B cell (primary cell): ENCODE data around the gene STRA8. TPM values are rescaled to one million over a fixed set of nuclear protein-coding genes. Genes with fewer than 3 reads are reported as not detected.

Experiments used
- ATAC-seq: fragments of 200-7000 bp; cut with Tn5 transposase; one replicate; pipeline ENCODE4 v1.10.0; 2021; ENCODE audit warnings: low read depth, mild to moderate bottlenecking, moderate number of reproducible peaks, moderate library complexity
- CTCF ChIA-PET: fragments of 350-600 bp; sonication (Branson Sonifier 250); formaldehyde crosslinking; loops from one replicate; lab custom pipeline; 2021; ENCODE audit warnings: antibody characterized with exemption, inconsistent platforms; lab: Charles Lee
- POLR2A ChIA-PET: fragments of 350-600 bp; sonication (Branson Sonifier 250); formaldehyde crosslinking; loops from one replicate; lab custom pipeline; 2021; ENCODE audit warnings: antibody characterized with exemption; lab: Charles Lee
- DNase-seq: peaks from one replicate; pipeline ENCODE4 v3.0.0; 2013
- H2AFZ ChIP-seq: 2 replicates; pipeline ENCODE4 v1.6.1; 2012; ENCODE audit warnings: mild to moderate bottlenecking, low read depth, low read length; ENCODE audit not compliant: insufficient read depth, poor library complexity, severe bottlenecking
- H3K27ac ChIP-seq, 2 donors: 1 replicate in 1 of 2; 2 replicates in 1 of 2; pipeline ENCODE4 v1.5.1; 2012 to 2013; ENCODE audit warnings: low read length in 2 of 2, mild to moderate bottlenecking in 2 of 2, moderate library complexity in 1 of 2
- H3K27me3 ChIP-seq, 4 experiments: fragments of 200-600 bp in 1 of 4; sonication (generic) in 1 of 4; replicated peaks in 1 of 4; 1 replicate in 2 of 4; 2 replicates in 2 of 4; pipeline versions ENCODE4 v1.6.1 to v1.7.0; 2013 to 2016; ENCODE audit warnings: low read length in 3 of 4, mild to moderate bottlenecking in 2 of 4, mixed read lengths in 1 of 4, moderate library complexity in 1 of 4; ENCODE audit not compliant: insufficient read depth in 4 of 4, control insufficient read depth in 3 of 4; ENCODE audit errors: control extremely low read depth in 1 of 4
- H3K36me3 ChIP-seq, 2 experiments: replicated peaks in 1 of 2; 1 replicate in 1 of 2; 2 replicates in 1 of 2; pipeline versions ENCODE4 v1.6.1 to v1.7.1; 2013; ENCODE audit warnings: low read length in 1 of 2; ENCODE audit not compliant: insufficient read depth in 2 of 2, control insufficient read depth in 1 of 2; ENCODE audit errors: control extremely low read depth in 1 of 2, extremely low read depth in 1 of 2
- H3K4me1 ChIP-seq, 2 donors: fragments of 200-600 bp in 1 of 2; sonication (generic) in 1 of 2; 1 replicate in 1 of 2; 2 replicates in 1 of 2; pipeline versions ENCODE4 v1.5.1 to v1.6.1; 2013 to 2017; ENCODE audit warnings: low read length in 2 of 2; ENCODE audit not compliant: control insufficient read depth in 2 of 2, insufficient read depth in 2 of 2
- H3K4me2 ChIP-seq: replicated peaks from 2 replicates; pipeline ENCODE3; 2012; ENCODE audit warnings: mild to moderate bottlenecking, low read depth, low read length; ENCODE audit not compliant: poor library complexity, severe bottlenecking
- H3K4me3 ChIP-seq, 5 experiments: fragments of 200-600 bp in 1 of 5; sonication (generic) in 1 of 5; 1 replicate in 3 of 5; 2 replicates in 2 of 5; pipeline versions ENCODE4 v1.5.1 to v1.7.0; 2011 to 2016; ENCODE audit warnings: low read length in 4 of 5, mild to moderate bottlenecking in 4 of 5, low read depth in 2 of 5, control low read depth in 1 of 5, moderate library complexity in 1 of 5; ENCODE audit not compliant: insufficient read depth in 1 of 5; ENCODE audit errors: control extremely low read depth in 1 of 5, extremely low read depth in 1 of 5
- H3K79me2 ChIP-seq: fragments of 200-600 bp; sonication (generic); one replicate; pipeline ENCODE4 v1.6.0; 2016; ENCODE audit warnings: low read length; ENCODE audit not compliant: control insufficient read depth, insufficient read depth
- H3K9ac ChIP-seq: fragments of 200-600 bp; sonication (generic); 2 replicates; pipeline ENCODE4 v1.6.1; 2017; ENCODE audit warnings: mild to moderate bottlenecking, low read length, moderate library complexity
- H3K9me3 ChIP-seq, 3 donors: one replicate each; pipeline versions ENCODE4 v1.6.1 to v1.7.1; 2013; ENCODE audit warnings: low read length in 2 of 3; ENCODE audit not compliant: control insufficient read depth in 2 of 3, insufficient read depth in 1 of 3; ENCODE audit errors: control extremely low read depth in 1 of 3
- H4K20me1 ChIP-seq: 2 replicates; pipeline ENCODE4 v1.6.0; 2012; ENCODE audit warnings: mild to moderate bottlenecking, low read length; ENCODE audit not compliant: insufficient read depth, control insufficient read depth, poor library complexity, severe bottlenecking
- H3K27ac Mint-ChIP-seq: one replicate; pipeline ENCODE4 v1.8.0; 2021; ENCODE audit warnings: mixed read lengths
- H3K27me3 Mint-ChIP-seq: one replicate; pipeline ENCODE4 v1.8.0; 2021; ENCODE audit warnings: mixed read lengths
- H3K4me1 Mint-ChIP-seq: one replicate; pipeline ENCODE4 v1.8.0; 2021; ENCODE audit warnings: mixed read lengths
- H3K4me3 Mint-ChIP-seq: one replicate; pipeline ENCODE4 v1.8.0; 2021; ENCODE audit warnings: mixed read lengths
- H3K9me3 Mint-ChIP-seq: one replicate; pipeline ENCODE4 v1.8.0; 2022; ENCODE audit warnings: mixed read lengths; ENCODE audit not compliant: insufficient read depth
- EZH2 ChIP-seq: IDR thresholded peaks from 2 replicates; pipeline ENCODE4 v1.6.1; 2012; ENCODE audit warnings: borderline replicate concordance, low read depth, mild to moderate bottlenecking, moderate library complexity, low read length; ENCODE audit not compliant: insufficient read depth, poor library complexity, severe bottlenecking
- WGBS: methylation state at CpG from one replicate; pipeline ENCODE4 v1.1.5; 2013; ENCODE audit warnings: missing lambda C conversion rate; ENCODE audit not compliant: insufficient coverage; 5-methylcytosine and 5-hydroxymethylcytosine counted together
- intact Hi-C: fragments of 100-400 bp; cut with micrococcal nuclease; formaldehyde crosslinking; loops from one replicate; pipeline ENCODE4 v1.10.0; 2022
- polyA plus RNA-seq: library from polyadenylated mRNA; depleted of rRNA; stranded (reverse); fragments of >200 nt; gene quantifications from 2 replicates; pipeline ENCODE4 v1.2.3, GENCODE V29; 2012
- total RNA-seq, 2 donors: library from RNA; stranded (reverse); fragments of 120-200 nt in 1 of 2; gene quantifications; 1 replicate in 1 of 2; 2 replicates in 1 of 2; pipeline versions ENCODE4 v1.2.3 to v1.2.4, GENCODE V29; 2013 to 2022
- TF ChIP-seq, protein P1 (sequence below): fragments of 200-600 bp; IDR thresholded peaks from one replicate; pipeline ENCODE4 v1.8.0; 2022; ENCODE audit warnings: antibody characterized with exemption, mild to moderate bottlenecking

The STRA8 gene
- total and polyA plus RNA-seq, 2 donors (not counting 1 experiment from before 2014, with no cell fraction given) = not detected

DNA sequence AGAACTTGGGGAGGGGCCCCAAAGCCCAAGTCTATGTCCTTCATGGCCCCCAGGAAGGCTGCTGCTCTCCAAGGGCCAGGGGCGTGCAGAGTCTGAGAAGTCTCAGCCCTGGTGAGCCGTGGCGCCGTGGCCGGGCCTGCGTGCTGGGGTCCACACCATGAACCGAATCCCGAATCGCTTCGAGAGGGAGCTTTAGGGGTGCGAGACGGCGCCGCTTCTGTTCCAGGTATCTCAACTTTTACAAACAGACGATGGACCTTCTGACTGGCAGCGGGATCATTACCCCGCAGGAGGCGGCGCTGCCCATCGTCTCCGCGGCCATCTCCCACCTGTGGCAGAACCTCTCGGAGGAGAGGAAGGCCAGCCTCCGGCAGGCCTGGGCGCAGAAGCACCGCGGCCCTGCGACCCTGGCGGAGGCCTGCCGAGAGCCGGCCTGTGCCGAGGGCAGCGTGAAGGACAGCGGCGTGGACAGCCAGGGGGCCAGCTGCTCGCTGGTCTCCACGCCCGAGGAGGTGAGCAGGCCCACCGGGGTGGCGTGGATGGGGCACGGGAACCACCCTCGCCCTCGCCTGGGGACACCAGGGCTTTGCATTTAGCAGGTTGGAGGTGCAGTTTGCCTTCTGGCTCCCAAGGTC is 12.7 kb downstream of the STRA8 start:
- Mint-ChIP-seq H3K9me3 (no peaks in the 10 kb centered on the region), H3K27me3 (peaks cover 15% of the 10 kb centered on the region), H3K27ac (no peak overlapping the region), H3K4me3 (no peak overlapping the region), H3K4me1 (no peaks in the 10 kb centered on the region)
- 96% methylated on average over 43 of the region's 43 CpGs for WGBS
- Histone ChIP-seq H3K79me2 (no peaks in the 10 kb centered on the region), H4K20me1 (no peaks in the 10 kb centered on the region), H3K9me3 (peaks cover 0 to 6% (median 0%) of the 10 kb centered on the region in 3 donors), H3K36me3 (no peaks in the 10 kb centered on the region), H3K4me2 (no peak overlapping the region), H3K4me3 (no peak overlapping the region), H2AFZ (no peak overlapping the region), H3K27me3 (peaks cover 0 to 7% (median 2%) of the 10 kb centered on the region in 4 experiments), H3K9ac (no peak overlapping the region), H3K4me1 (no peaks in the 10 kb centered on the region), H3K27ac (no peak overlapping the region)
- POLR2A ChIA-PET = no interaction called here
- no peak for TF ChIP-seq EZH2
- TF ChIP-seq, protein P1, sequence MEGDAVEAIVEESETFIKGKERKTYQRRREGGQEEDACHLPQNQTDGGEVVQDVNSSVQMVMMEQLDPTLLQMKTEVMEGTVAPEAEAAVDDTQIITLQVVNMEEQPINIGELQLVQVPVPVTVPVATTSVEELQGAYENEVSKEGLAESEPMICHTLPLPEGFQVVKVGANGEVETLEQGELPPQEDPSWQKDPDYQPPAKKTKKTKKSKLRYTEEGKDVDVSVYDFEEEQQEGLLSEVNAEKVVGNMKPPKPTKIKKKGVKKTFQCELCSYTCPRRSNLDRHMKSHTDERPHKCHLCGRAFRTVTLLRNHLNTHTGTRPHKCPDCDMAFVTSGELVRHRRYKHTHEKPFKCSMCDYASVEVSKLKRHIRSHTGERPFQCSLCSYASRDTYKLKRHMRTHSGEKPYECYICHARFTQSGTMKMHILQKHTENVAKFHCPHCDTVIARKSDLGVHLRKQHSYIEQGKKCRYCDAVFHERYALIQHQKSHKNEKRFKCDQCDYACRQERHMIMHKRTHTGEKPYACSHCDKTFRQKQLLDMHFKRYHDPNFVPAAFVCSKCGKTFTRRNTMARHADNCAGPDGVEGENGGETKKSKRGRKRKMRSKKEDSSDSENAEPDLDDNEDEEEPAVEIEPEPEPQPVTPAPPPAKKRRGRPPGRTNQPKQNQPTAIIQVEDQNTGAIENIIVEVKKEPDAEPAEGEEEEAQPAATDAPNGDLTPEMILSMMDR = no peak
- CTCF ChIA-PET = no interaction called here
- ATAC-seq (no peak), DNase-seq (no peak)
- intact Hi-C loops = no loop called here

DNA sequence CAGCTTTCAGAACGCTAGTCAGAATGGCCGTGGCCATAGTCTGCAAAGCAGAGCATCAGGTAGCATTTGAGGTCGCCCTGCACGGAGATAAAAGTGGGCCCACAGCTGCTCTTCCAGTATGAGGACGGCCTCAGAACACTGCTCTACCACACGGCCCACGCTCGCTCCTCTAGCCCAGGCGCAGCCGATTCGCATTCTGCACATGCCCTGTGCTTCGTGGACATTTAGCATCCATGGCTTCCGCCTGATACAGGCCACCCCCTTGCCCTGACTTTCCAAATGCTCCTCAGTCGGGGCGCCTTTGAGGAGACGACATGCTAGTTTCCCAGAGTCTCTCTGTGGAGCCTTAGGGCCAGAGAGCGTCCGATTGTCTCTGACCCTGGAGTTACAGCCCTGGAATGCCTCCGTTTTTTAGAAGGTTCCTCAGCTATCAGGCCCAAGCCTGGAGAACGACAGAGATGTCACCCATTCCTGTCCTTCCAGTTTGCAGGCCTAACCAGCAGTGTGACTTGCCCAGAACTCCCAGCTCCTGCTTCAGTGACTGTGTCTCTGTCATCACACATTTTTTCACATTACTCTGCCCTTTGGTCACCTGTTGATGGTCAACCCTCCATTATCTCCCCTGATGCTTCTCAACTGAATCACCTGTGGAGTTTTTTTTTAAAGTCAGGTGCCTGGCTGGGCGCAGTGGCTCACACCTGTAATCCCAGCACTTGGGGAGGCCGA is 14.3 kb downstream of the STRA8 start:
- H3K4me1 Mint-ChIP-seq = no peaks in the 10 kb centered on the region
- H3K4me3 Mint-ChIP-seq = no peak overlapping the region
- Histone ChIP-seq H3K9ac (no peak overlapping the region), H3K79me2 (no peaks in the 10 kb centered on the region), H3K27me3 (peaks cover 0 to 7% (median 2%) of the 10 kb centered on the region in 4 experiments), H3K27ac (no peak overlapping the region), H3K36me3 (no peaks in the 10 kb centered on the region), H3K4me1 (no peaks in the 10 kb centered on the region), H3K4me3 (no peak overlapping the region), H3K4me2 (no peak overlapping the region), H2AFZ (no peak overlapping the region), H4K20me1 (no peaks in the 10 kb centered on the region), H3K9me3 (peaks cover 0 to 6% (median 0%) of the 10 kb centered on the region in 3 donors)
- ChIA-PET CTCF (no interaction called here), POLR2A (no interaction called here)
- H3K9me3 Mint-ChIP-seq = no peaks in the 10 kb centered on the region
- intact Hi-C loops = no loop called here
- DNase-seq (no peak), ATAC-seq (no peak)
- 96% methylated on average over 22 of the region's 22 CpGs for WGBS
- TF ChIP-seq, protein P1 = no peak
- TF ChIP-seq EZH2 = no peak
- H3K27me3 Mint-ChIP-seq = peaks cover 9% of the 10 kb centered on the region
- H3K27ac Mint-ChIP-seq = no peak overlapping the region
